DMS153 treated with DMSO at 0.1 percent for 48 hours (cell line): Measurements from ENCODE around the gene HLA-DMA.

Experiments used
- DNase-seq: peaks from one replicate; lab custom pipeline; 2025; ENCODE audit not compliant: unreplicated experiment; lab: John Stamatoyannopoulos, UW

HLA-DMA gene

DNA sequence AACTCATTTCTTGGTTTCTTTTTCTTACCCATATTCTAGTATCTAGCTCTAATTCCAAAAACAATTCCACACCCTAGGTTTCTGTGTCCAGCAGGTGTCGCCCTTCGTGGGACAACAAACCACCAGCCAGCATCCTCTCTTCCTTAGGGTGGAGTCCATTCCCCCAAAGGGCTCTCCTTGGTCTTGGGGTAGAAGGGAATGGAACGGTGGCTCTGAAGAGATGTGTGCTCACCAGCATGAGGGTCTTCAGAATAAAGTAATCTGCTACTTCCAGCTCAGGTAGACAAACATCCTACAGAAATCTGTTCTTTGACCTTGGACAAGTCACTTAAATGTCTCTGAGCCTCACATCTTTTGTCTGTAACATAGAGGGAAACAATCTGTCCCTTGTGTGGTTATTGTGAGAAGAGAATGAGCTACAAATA lies 19.2 kb downstream of the HLA-DMA start:
- DNase-seq = peak; percentile 17

DNA sequence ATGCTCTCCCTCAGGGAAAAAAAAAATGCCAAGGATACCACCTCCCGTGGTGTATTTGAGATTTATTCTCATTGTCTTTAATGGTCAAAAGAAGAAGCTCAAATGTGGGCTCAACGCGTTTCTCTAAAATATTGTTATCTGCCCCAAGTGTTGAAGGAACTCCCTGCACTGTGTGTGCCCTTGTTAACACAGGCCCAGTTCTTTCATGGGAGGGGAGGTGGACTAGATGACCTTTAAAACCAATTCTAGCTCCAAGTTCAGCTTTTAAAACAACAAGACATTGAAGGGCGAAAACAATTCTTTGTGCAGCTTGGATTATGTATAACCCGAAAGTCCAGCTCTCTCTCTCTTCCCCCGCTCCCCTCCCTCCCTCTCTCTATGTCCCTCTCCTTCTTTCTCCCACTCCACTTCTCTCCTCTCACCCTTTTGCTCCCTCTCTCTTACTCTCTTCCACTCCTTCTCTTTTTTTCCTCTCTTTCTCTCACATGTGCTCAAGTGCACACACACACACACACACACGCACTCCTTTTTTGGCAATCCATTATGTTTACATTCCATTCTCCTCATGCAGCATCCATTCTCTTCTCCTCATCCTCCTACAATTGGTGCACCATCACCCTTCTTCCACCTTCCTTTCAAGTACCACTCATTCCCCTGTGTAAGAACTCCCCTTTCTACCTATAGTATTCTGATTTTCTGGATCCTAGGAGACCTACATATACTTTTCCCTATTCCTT lies 20.6 kb downstream of the HLA-DMA start:
- no peak for DNase-seq

DNA sequence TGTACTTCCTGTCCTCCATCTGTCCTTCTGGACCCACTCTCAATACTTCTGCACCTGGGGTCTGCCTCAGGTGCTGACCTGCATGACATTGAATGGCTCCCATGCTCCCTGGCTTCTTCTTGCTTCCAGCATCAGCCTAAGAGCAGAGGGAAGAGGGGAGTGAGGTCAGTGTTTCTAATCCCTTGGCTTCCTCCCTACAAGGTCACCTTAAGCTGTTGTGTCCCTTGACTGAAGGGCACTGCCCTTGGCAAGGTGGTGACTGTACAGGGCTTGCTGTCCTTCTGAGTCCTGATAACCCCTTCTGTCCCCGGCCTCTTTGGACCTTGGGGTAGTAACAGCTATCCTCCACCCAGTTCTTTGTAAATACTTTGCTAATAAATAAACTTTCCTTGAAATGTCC lies 21.7 kb downstream of the HLA-DMA start:
- no peak for DNase-seq

- DNase-seq = no peak
Measured at GRCh38 chr6:32922083-32922482, 30.8 kb downstream of the HLA-DMA start.

DNA sequence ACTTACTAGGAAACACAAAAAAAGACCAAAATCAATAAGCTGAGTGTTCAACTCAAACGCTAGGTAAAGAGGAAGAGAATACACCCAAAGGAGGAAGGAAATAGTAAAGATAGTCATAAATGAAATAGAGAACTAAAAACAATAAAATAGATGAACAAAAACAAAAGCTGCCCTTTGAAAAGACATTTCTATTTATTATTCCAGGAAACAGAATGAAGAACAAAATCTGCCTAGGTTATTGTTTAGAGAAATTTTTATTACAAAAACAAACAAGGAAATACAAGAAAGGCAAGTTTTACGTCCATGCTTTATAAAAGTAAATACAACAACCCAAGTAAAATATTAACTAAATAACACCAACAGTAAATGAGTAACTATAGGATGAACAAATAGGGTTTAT lies 32.2 kb downstream of the HLA-DMA start:
- DNase-seq = no peak

- no peak for DNase-seq
Measured at GRCh38 chr6:32912951-32913350, 39.9 kb downstream of the HLA-DMA start.

- DNase-seq = no peak
Measured at GRCh38 chr6:32908897-32909296, 44.0 kb downstream of the HLA-DMA start.

DNA sequence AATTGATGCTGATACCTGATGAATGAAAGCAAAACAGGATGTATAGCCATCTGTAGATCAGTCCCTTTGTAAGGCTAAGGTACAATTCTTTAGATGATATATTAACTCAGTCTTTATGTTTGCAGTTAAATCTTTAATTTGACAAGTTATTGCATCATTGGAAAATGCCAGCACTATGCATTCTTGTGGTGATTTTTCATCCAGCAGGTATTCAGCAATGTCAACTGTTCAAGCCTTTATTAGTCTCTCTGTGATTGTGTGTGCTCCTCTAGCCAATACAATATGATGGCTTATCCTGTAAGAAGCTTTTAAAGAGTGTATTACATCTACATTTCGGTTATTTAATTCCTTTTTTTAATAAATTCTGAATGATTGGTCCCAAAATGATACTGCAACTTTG lies 46.4 kb downstream of the HLA-DMA start:
- DNase-seq = no peak

DNA sequence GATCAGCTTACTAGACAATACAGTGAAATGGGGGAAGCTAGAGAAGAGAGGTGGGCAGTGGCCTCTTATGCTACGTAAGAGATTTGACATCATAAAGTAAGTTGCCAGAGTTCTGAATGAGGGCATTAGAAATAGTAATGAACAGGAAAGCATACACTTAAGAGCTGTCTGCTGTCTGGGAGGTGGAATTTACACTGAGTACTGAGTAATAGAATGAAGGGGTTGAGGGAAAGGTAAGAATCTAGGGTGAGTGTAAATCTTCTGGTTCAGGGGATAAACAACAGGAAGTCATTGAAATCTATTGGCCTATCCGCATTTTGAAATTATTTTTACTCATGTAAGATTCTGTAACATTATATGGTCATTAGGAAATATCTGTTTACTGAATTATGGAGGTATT lies 47.8 kb downstream of the HLA-DMA start:
- DNase-seq = no peak

GRCh38 chr6:32903952-32904351 lies 48.9 kb downstream of the HLA-DMA start:
- no peak for DNase-seq
